Activated CD4-positive, alpha-beta T cell treated with anti-CD3 and anti-CD28 coated beads for 36 hours (primary cell): ENCODE data around the gene ST8SIA6. TPM values are rescaled to one million over a fixed set of nuclear protein-coding genes. Genes with fewer than 3 reads are reported as not detected.

Source experiments
- ATAC-seq: fragments of 200-7000 bp; cut with Tn5 transposase; one replicate; pipeline ENCODE4 v1.10.0; 2021; ENCODE audit warnings: mild to moderate bottlenecking, moderate library complexity
- CTCF ChIA-PET: fragments of 350-600 bp; sonication (Branson Sonifier 250); formaldehyde crosslinking; loops from one replicate; lab custom pipeline; 2021; ENCODE audit warnings: antibody characterized with exemption; lab: Charles Lee
- POLR2A ChIA-PET: fragments of 350-600 bp; sonication (Branson Sonifier 250); formaldehyde crosslinking; loops from one replicate; lab custom pipeline; 2021; ENCODE audit warnings: antibody characterized with exemption, inconsistent platforms; lab: Charles Lee
- DNase-seq: peaks from one replicate; pipeline ENCODE4 v3.0.0-alpha.2; 2020
- H3K27ac Mint-ChIP-seq: one replicate; pipeline ENCODE4 v1.8.0; 2021; ENCODE audit warnings: mixed read lengths
- H3K27me3 Mint-ChIP-seq: one replicate; pipeline ENCODE4 v1.8.0; 2021; ENCODE audit warnings: mixed read lengths
- H3K36me3 Mint-ChIP-seq: one replicate; pipeline ENCODE4 v1.8.0; 2021; ENCODE audit warnings: low read depth, mixed read lengths
- H3K4me1 Mint-ChIP-seq: one replicate; pipeline ENCODE4 v1.8.0; 2021; ENCODE audit warnings: mixed read lengths
- H3K4me3 Mint-ChIP-seq: one replicate; pipeline ENCODE4 v1.8.0; 2021; ENCODE audit warnings: mild to moderate bottlenecking, moderate library complexity, mixed read lengths
- H3K9me3 Mint-ChIP-seq: one replicate; pipeline ENCODE4 v1.8.0; 2021; ENCODE audit warnings: low read depth, mixed read lengths
- intact Hi-C, 2 experiments: fragments of 100-400 bp; cut with DNase I in 1 of 2; cut with micrococcal nuclease in 1 of 2; formaldehyde crosslinking; loops; one replicate each; pipeline versions ENCODE4 v1.14.2 to v1.15.1; 2022 to 2024; cut with DNase I, micrococcal nuclease
- total RNA-seq, 2 experiments: library from RNA; stranded (reverse); gene quantifications; one replicate each; pipeline ENCODE4 v1.2.3, GENCODE V29; 2021

ST8SIA6 gene
- total RNA-seq, 2 experiments from 2014 or later = not detected

DNA sequence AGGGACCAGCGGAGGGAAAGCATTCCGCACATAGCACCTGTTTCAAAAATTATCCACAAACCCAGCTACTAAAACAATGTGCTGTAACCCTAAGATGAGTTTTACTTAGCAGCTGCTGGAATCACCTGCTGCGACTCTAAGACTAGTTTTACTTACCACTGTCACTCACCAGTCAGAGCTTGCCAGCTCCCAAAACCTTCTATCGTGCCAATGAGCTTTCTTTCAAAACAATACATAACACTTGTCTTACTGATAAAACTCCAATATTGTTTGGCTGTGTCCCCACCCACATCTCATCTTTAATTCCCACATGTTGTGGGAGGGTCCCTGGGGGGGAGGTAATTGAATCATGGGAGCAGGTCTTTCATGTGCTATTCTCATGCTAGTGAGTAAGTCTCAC lies 18.4 kb downstream of the ST8SIA6 start:
- Mint-ChIP-seq H3K27me3 (peaks cover 1% of the 10 kb centered on the region), H3K27ac (no peak overlapping the region), H3K9me3 (no peaks in the 10 kb centered on the region), H3K4me1 (peaks cover 6% of the 10 kb centered on the region), H3K4me3 (no peak overlapping the region), H3K36me3 (no peaks in the 10 kb centered on the region)
- no peak for ATAC-seq
- POLR2A ChIA-PET = interaction anchor here (0.6 kb wide), 1 partner anchor 80 kb away, joined by 3 read pairs; no protein-coding TSS in a partner anchor
- intact Hi-C loops = no loop called here
- CTCF ChIA-PET = interaction anchor here (0.8 kb wide), 2 partner anchors 9 to 91 kb away, joined by 3 to 5 read pairs; no protein-coding TSS in a partner anchor
- DNase-seq = no peak

- intact Hi-C loops = no loop called here
- POLR2A ChIA-PET = interaction anchor here (0.6 kb wide), 1 partner anchor 80 kb away, joined by 3 read pairs; no protein-coding TSS in a partner anchor
- no peak overlapping the region for H3K4me3 Mint-ChIP-seq
- no peak overlapping the region for H3K27ac Mint-ChIP-seq
- H3K36me3 Mint-ChIP-seq = no peaks in the 10 kb centered on the region
- H3K9me3 Mint-ChIP-seq = no peaks in the 10 kb centered on the region
- H3K4me1 Mint-ChIP-seq = peaks cover 12% of the 10 kb centered on the region
- CTCF ChIA-PET = interaction anchor here (0.8 to 1.2 kb wide), 2 partner anchors 10 to 26 kb away, joined by 3 read pairs; no protein-coding TSS in a partner anchor
- DNase-seq (no peak), ATAC-seq (no peak)
- H3K27me3 Mint-ChIP-seq = peaks cover 1% of the 10 kb centered on the region
These were observed 19.2 kb downstream of the ST8SIA6 start for GRCh38 chr10:17435187-17435586.

GRCh38 chr10:17432723-17433122 lies 21.7 kb downstream of the ST8SIA6 start:
- no peak overlapping the region for H3K4me3 Mint-ChIP-seq
- ATAC-seq = no peak
- H3K9me3 Mint-ChIP-seq = no peaks in the 10 kb centered on the region
- DNase-seq = no peak
- peaks cover 36% of the 10 kb centered on the region for H3K4me1 Mint-ChIP-seq
- H3K27ac Mint-ChIP-seq = no peak overlapping the region
- intact Hi-C loops = loop anchor here in 1 of 2 experiments (5.0 kb wide), 1 partner anchor 590 kb away; no protein-coding TSS in a partner anchor
- peaks cover 1% of the 10 kb centered on the region for H3K27me3 Mint-ChIP-seq
- ChIA-PET CTCF (interaction anchor here (0.7 to 5.0 kb wide), 8 partner anchors 12 to 142 kb away, joined by 3 to 37 read pairs (median 6); no protein-coding TSS in a partner anchor), POLR2A (interaction anchor here (0.5 kb wide), 1 partner anchor 208 kb away, joined by 3 read pairs; no protein-coding TSS in a partner anchor)
- no peaks in the 10 kb centered on the region for H3K36me3 Mint-ChIP-seq

GRCh38 chr10:17431871-17432311 lies 22.5 kb downstream of the ST8SIA6 start:
- DNase-seq (no peak), ATAC-seq (peak; percentile 21)
- ChIA-PET POLR2A (interaction anchor here (0.6 kb wide), 1 partner anchor 1022 kb away, joined by 4 read pairs; no protein-coding TSS in a partner anchor), CTCF (interaction anchor here (0.6 to 5.0 kb wide), 11 partner anchors 8 to 117 kb away, joined by 3 to 37 read pairs (median 5); no protein-coding TSS in a partner anchor)
- intact Hi-C loops = loop anchor here (1.0 to 5.0 kb wide), 2 partner anchors 589 to 590 kb away; no protein-coding TSS in a partner anchor
- Mint-ChIP-seq H3K36me3 (no peaks in the 10 kb centered on the region), H3K9me3 (no peaks in the 10 kb centered on the region), H3K27ac (no peak overlapping the region), H3K27me3 (peaks cover 1% of the 10 kb centered on the region), H3K4me3 (no peak overlapping the region), H3K4me1 (peaks cover 45% of the 10 kb centered on the region)

DNA sequence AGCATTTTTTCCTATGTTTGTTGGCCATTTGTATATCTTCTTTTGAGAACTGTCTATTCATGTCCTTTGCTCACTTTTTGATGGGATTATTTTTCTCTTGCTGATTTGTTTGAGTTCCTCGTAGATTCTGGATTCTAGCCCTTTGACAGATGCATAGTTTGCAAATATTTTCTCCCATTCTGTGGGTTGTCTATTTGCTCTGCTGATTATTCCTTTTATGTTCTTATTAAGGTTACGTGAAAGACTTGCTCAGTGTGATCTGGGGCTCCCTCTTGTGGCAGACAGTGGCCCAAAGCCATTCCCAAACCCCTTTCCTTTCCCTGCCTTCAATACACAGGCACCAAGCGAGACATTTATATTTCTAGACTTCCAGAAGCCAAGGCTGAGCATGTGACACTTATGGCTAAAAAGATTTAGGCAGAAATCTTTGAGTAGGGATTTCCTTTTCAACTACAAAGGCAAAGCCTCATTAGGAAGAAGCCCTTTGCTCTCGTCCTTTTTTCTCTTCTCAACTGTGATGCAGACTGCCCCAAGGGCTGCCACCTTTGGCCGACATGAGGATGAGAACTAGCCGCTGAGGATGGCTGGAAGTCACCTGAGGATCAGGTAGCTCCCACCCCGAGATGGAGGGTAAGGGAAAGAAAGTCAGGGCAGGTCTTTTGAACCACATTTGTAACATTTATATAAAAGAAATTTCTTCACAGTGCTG lies 23.6 kb downstream of the ST8SIA6 start:
- peaks cover 1% of the 10 kb centered on the region for H3K27me3 Mint-ChIP-seq
- H3K9me3 Mint-ChIP-seq = no peaks in the 10 kb centered on the region
- H3K36me3 Mint-ChIP-seq = no peaks in the 10 kb centered on the region
- DNase-seq (peak; percentile 77), ATAC-seq (no peak)
- ChIA-PET CTCF (interaction anchor here (0.6 to 5.0 kb wide), 6 partner anchors 9 to 66 kb away, joined by 3 to 37 read pairs (median 5); no protein-coding TSS in a partner anchor), POLR2A (no interaction called here)
- H3K27ac Mint-ChIP-seq = no peak overlapping the region
- intact Hi-C loops = loop anchor here (1.0 to 5.0 kb wide), 4 partner anchors 22 to 588 kb away; no protein-coding TSS in a partner anchor
- H3K4me3 Mint-ChIP-seq = no peak overlapping the region
- H3K4me1 Mint-ChIP-seq = peaks cover 55% of the 10 kb centered on the region

DNA sequence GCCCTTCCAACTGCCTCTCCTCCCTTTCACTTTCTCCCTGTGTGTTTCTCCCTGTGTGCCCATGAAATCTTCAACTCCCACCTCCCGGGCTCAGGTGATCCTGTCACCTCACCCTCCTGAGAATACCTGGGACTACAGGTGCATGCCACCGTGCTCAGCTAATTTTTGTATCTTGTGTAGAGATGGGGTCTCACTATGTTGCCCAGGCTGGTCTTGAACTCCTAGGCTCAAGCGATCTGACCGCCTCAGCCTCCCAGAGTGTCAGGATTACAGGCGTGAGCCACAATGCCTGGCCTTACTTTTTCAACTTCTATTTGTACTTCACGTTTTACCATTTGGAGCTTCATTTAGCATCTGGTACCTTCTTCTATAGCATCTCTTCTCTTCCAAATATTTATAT lies 24.9 kb downstream of the ST8SIA6 start:
- DNase-seq = no peak
- Mint-ChIP-seq H3K9me3 (no peaks in the 10 kb centered on the region), H3K27ac (peak overlapping the region; percentile 71), H3K4me3 (peak overlapping the region; percentile 51), H3K36me3 (no peaks in the 10 kb centered on the region), H3K4me1 (peaks cover 64% of the 10 kb centered on the region), H3K27me3 (peaks cover 1% of the 10 kb centered on the region)
- no peak for ATAC-seq
- CTCF ChIA-PET = interaction anchor here (0.7 to 5.0 kb wide), 8 partner anchors 9 to 152 kb away, joined by 3 to 37 read pairs (median 10); partner anchors contain the start of gene ST8SIA6
- intact Hi-C loops = loop anchor here (2.0 to 5.0 kb wide), 2 partner anchors 601 to 602 kb away; no protein-coding TSS in a partner anchor
- POLR2A ChIA-PET = no interaction called here

GRCh38 chr10:17428351-17429097 lies 25.9 kb downstream of the ST8SIA6 start:
- intact Hi-C loops = loop anchor here (2.0 to 5.0 kb wide), 2 partner anchors 600 to 601 kb away; no protein-coding TSS in a partner anchor
- ATAC-seq (peak; percentile 80), DNase-seq (peak; percentile 77)
- CTCF ChIA-PET = interaction anchor here (1.0 to 5.0 kb wide), 7 partner anchors 8 to 138 kb away, joined by 3 to 37 read pairs (median 11); partner anchors contain the start of gene ST8SIA6
- peak overlapping the region; percentile 51 for H3K4me3 Mint-ChIP-seq
- H3K27me3 Mint-ChIP-seq = peaks cover 1% of the 10 kb centered on the region
- H3K9me3 Mint-ChIP-seq = no peaks in the 10 kb centered on the region
- H3K4me1 Mint-ChIP-seq = peaks cover 73% of the 10 kb centered on the region
- peak overlapping the region; percentile 81 for H3K27ac Mint-ChIP-seq
- POLR2A ChIA-PET = no interaction called here
- no peaks in the 10 kb centered on the region for H3K36me3 Mint-ChIP-seq

DNA sequence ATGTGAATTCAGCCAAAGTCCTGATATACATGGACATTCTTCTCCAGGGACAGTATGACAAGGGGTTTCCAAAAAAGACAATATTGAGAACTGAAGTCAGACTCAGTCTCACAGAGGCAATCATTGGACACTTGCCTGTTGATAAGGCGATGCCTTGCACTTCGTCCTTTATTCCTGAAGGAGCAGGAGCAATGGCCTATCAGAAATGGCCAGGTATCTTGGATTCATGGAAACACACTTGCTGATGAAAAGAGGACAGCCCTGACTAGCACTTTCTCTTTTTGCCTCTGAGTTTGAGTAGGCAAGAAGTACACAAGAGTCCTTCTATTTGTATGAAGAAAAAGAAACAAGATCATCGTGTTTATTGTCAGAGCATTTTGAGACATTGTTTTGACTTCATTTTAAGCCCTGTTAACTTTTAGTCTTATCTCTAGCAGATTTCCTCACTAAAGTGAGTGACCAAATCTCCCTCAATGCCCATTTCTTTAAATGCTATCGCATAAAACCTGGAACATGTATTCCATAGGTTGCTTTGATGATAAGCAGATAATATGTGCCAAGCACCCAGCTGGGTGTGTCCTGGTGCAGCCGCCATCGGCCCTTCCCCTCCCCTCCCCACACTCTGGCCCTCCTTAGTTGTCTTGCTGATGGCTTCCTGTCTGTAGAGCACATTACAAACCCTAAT lies 26.6 kb downstream of the ST8SIA6 start:
- H3K27ac Mint-ChIP-seq = peak overlapping the region; percentile 81
- no peaks in the 10 kb centered on the region for H3K36me3 Mint-ChIP-seq
- intact Hi-C loops = loop anchor here (2.0 to 5.0 kb wide), 2 partner anchors 599 to 601 kb away; no protein-coding TSS in a partner anchor
- peak overlapping the region; percentile 51 for H3K4me3 Mint-ChIP-seq
- ChIA-PET POLR2A (no interaction called here), CTCF (interaction anchor here (0.6 to 2.2 kb wide), 4 partner anchors 11 to 138 kb away, joined by 6 to 16 read pairs (median 10); no protein-coding TSS in a partner anchor)
- peaks cover 1% of the 10 kb centered on the region for H3K27me3 Mint-ChIP-seq
- ATAC-seq (no peak), DNase-seq (no peak)
- no peaks in the 10 kb centered on the region for H3K9me3 Mint-ChIP-seq
- H3K4me1 Mint-ChIP-seq = peaks cover 78% of the 10 kb centered on the region

DNA sequence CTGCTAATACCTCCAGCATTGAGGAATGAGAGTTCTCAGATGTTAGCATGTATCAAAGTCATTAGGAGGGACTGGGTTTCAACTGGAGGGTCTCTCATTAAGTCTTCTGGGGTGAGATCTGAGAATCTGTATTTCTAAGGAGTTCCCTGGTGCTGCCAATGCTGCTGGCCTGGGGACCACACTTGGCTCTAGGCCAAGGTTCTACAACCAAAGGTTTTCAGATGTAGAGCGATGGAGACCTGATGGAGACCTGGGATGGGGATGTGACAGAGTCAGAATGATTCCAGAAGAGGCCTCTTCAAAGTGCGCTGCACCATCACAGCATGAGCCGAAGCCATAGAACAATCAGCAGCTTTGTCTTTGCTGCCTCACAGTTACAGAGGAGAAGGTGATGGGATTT lies 27.2 kb downstream of the ST8SIA6 start:
- Mint-ChIP-seq H3K27ac (no peak overlapping the region), H3K4me1 (peaks cover 82% of the 10 kb centered on the region), H3K4me3 (no peak overlapping the region), H3K9me3 (no peaks in the 10 kb centered on the region), H3K27me3 (peaks cover 1% of the 10 kb centered on the region), H3K36me3 (no peaks in the 10 kb centered on the region)
- DNase-seq = no peak
- intact Hi-C loops = loop anchor here in 1 of 2 experiments (5.0 kb wide), 1 partner anchor 600 kb away; no protein-coding TSS in a partner anchor
- ATAC-seq = no peak
- ChIA-PET POLR2A (no interaction called here), CTCF (interaction anchor here (0.6 kb wide), 1 partner anchor 21 kb away, joined by 6 read pairs; no protein-coding TSS in a partner anchor)

- CTCF ChIA-PET = interaction anchor here (0.6 to 1.0 kb wide), 3 partner anchors 29 to 305 kb away, joined by 3 read pairs; no protein-coding TSS in a partner anchor
These were observed 28.1 kb downstream of the ST8SIA6 start for GRCh38 chr10:17426263-17426750.

More at GRCh38 chr10:17426263-17426750, 28.1 kb downstream of the ST8SIA6 start:
- no peaks in the 10 kb centered on the region for H3K9me3 Mint-ChIP-seq
- intact Hi-C loops = loop anchor here in 1 of 2 experiments (5.0 kb wide), 1 partner anchor 599 kb away; no protein-coding TSS in a partner anchor
- no peaks in the 10 kb centered on the region for H3K27me3 Mint-ChIP-seq
- H3K36me3 Mint-ChIP-seq = no peaks in the 10 kb centered on the region
- DNase-seq (no peak), ATAC-seq (no peak)
- no peak overlapping the region for H3K27ac Mint-ChIP-seq
- H3K4me1 Mint-ChIP-seq = peaks cover 76% of the 10 kb centered on the region
- POLR2A ChIA-PET = no interaction called here
- H3K4me3 Mint-ChIP-seq = no peak overlapping the region
